RWPE1 (cell line): ENCODE measurements around the gene ADGRG6.

ENCODE experiments used
- CTCF ChIA-PET: fragments of 350-600 bp; sonication (Branson Sonifier 250); formaldehyde crosslinking; extraction: SDS; loops from one replicate; lab custom pipeline; 2021; lab: Yijun Ruan, JAX
- POLR2A ChIA-PET: fragments of 400-600 bp; formaldehyde crosslinking; extraction: SDS; loops from one replicate; lab custom pipeline; 2020; ENCODE audit warnings: antibody characterized with exemption; ENCODE audit not compliant: low non-redundant PET; lab: Yijun Ruan, JAX
- DNase-seq: peaks from one replicate; pipeline ENCODE4 v3.0.0; 2012; ENCODE audit warnings: low spot score
- H3K27ac ChIP-seq: fragments of 450-650 bp; 2 replicates; pipeline ENCODE4 v1.5.1; 2017
- TF ChIP-seq, protein P1 (sequence below): fragments of 450-650 bp; conservative IDR thresholded peaks from 2 replicates; pipeline ENCODE4 v1.5.1; 2017; ENCODE audit warnings: low read depth, mild to moderate bottlenecking

ADGRG6 gene

DNA sequence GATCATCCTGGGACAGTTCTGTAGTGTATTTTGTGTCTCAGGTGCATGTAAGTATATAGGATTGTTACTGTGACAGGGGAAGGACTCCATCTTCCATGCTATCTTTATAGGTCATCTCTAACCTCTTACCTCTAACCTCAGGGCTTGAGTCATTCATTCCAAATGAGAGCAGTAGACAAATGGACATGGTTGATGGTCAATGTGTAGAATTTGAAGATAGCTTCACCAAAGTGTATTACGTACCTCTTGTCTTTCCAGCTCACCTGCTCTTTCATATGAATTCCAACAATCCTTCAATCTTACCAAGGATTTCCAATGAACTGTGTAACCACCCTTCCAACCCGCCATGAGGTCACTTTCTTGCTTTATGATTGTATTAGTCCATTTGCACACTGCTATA lies 8.7 kb upstream of the ADGRG6 start:
- TF ChIP-seq, protein P1, sequence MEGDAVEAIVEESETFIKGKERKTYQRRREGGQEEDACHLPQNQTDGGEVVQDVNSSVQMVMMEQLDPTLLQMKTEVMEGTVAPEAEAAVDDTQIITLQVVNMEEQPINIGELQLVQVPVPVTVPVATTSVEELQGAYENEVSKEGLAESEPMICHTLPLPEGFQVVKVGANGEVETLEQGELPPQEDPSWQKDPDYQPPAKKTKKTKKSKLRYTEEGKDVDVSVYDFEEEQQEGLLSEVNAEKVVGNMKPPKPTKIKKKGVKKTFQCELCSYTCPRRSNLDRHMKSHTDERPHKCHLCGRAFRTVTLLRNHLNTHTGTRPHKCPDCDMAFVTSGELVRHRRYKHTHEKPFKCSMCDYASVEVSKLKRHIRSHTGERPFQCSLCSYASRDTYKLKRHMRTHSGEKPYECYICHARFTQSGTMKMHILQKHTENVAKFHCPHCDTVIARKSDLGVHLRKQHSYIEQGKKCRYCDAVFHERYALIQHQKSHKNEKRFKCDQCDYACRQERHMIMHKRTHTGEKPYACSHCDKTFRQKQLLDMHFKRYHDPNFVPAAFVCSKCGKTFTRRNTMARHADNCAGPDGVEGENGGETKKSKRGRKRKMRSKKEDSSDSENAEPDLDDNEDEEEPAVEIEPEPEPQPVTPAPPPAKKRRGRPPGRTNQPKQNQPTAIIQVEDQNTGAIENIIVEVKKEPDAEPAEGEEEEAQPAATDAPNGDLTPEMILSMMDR, result no peak
- no peak overlapping the region for H3K27ac ChIP-seq
- DNase-seq, result no peak
- POLR2A ChIA-PET, result no interaction called here
- CTCF ChIA-PET, result no interaction called here

DNA sequence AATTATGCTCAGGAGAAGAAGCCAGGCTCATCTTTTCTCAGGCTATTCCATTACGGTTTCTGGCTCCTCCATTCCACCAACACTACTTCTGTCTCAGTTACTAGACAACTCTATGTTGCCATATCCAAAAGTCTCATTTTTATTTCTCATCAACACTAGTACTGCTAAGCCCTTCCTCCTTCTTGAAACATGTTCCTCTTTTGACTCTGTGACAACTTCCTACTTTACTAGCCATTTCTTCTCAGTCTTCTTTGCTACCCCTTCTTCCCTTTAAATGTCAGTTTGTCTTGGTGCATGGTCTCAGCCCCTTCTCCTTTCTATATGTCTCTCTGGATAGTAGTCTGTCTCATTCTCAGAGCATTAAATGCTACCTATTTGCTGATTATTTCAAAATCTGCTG lies 7.1 kb upstream of the ADGRG6 start:
- CTCF ChIA-PET, result no interaction called here
- POLR2A ChIA-PET, result no interaction called here
- H3K27ac ChIP-seq, result no peak overlapping the region
- TF ChIP-seq, protein P1, result no peak
- DNase-seq, result no peak

DNA sequence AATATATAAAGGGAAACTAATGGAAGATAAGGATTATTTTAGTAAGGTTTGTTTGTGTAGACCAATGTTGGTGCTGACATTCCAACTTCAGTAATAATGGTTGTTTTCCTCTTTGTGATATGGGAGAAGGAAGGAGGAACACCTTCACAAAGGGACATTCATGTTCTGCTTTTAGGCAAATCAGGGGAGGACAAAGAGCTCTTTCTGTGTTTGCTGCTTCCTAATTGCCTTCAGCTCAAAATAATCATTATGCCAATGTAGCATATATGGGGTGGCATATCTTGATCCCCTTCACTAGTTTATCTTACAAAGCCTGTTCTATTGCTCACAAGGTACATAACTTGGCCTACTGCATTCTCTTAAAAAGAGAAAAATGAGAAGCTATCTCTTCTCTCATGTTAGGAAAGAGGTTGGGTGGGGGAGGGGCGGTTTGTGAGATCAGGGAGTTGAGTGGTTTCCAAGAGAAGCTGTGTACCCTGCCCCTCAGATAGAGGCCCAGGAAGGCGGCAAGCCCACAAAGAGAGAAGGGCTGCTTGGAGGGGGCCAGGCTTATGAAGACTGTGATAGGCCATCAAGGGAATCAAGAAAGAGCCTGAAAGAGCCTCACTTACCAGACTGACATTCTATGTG lies 4.7 kb upstream of the ADGRG6 start:
- CTCF ChIA-PET, result no interaction called here
- H3K27ac ChIP-seq, result no peak overlapping the region
- no peak for DNase-seq
- POLR2A ChIA-PET, result no interaction called here
- TF ChIP-seq, protein P1, result no peak

DNA sequence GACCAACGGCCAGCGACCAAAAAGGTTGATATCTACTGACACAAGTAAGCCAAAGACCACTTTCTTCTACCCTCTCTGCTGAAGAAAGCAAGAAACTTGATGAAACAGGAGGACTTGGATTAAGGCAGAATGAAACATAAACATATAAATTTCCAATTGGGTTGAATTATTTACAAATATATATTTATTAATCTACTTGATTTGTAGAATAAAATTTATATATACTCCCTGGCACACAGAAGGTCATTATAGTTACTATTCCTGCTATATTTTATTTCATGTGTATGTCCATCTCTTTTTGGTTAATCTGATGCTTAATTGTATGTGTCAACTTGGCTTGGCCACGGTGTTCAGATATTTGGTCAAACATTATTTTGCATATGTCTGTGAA lies 4.2 kb upstream of the ADGRG6 start:
- no peak overlapping the region for H3K27ac ChIP-seq
- no peak for DNase-seq
- ChIA-PET CTCF (no interaction called here), POLR2A (no interaction called here)
- TF ChIP-seq, protein P1, result no peak

DNA sequence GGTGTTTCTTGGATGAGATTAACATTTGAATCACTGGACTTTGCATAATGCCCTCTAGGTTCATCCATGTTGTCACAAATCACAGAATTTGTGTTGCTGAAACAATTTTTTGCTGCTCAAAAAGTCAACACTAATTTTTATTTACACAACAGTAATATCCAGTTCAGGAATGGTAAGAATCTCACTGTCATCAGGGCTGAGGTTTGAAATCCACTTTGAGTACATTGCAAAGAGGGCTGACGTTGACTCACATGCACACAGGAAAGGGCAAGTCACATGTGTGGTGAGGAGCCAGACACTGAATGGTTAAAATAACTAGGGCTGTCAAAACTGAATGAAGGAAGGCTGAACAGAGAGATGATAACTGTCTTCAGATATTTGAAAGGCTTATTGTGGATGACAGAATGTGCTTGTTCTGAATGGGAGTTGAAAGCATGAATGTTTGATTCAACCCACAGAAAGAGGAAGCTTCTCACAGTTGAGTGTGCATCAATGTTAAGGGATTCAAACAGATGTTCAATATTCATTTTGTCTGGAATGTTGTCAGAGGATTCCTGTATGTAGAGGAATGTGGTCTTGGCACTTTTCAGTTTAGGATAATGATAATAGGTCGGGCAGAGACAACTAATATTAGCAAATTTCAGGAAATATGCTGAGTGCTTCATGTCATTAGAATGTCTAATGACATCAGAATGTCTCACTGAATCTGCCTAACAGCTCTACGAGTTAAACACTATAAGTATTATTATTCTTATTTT lies 3.6 kb upstream of the ADGRG6 start:
- POLR2A ChIA-PET, result no interaction called here
- CTCF ChIA-PET, result no interaction called here
- DNase-seq, result no peak
- no peak overlapping the region for H3K27ac ChIP-seq
- TF ChIP-seq, protein P1, result no peak

DNA sequence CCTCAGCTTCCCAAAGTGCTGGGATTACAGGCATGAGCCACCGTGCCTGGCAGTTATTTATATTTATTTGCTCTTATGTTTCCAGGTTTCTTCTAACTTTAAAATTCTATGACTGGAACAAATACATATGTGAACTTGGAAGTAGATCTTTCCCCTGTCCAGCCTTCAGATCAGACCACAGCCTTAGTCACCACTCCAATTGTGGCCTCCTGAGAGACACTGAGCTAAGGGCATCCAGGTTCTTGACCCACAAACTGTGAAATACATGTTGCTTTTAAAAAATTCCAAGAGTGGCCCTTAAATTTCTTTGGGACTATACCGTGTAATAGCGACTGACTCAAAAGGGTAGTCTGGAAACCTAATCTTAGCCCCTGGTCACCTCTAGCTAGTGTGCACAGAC lies 1.5 kb upstream of the ADGRG6 start:
- POLR2A ChIA-PET, result no interaction called here
- H3K27ac ChIP-seq, result peak overlapping the region; percentile 99
- TF ChIP-seq, protein P1, result no peak
- CTCF ChIA-PET, result interaction anchor here (0.8 to 1.1 kb wide), 2 partner anchors 19 to 89 kb away, joined by 4 read pairs; no protein-coding TSS in a partner anchor
- no peak for DNase-seq
